Activated T-helper 1 cell treated with anti-CD3 and anti-CD28 coated beads, Interleukin-2, amount 50 U/mL, for 16 hours (primary cell): ENCODE measurements around the gene TAF8.

Experiments used
- DNase-seq, 2 donors: peaks; one replicate each; pipeline ENCODE4 v3.0.0-alpha.2; 2020; ENCODE audit warnings: low read depth in 1 of 2, low spot score in 1 of 2

TAF8 gene

DNA sequence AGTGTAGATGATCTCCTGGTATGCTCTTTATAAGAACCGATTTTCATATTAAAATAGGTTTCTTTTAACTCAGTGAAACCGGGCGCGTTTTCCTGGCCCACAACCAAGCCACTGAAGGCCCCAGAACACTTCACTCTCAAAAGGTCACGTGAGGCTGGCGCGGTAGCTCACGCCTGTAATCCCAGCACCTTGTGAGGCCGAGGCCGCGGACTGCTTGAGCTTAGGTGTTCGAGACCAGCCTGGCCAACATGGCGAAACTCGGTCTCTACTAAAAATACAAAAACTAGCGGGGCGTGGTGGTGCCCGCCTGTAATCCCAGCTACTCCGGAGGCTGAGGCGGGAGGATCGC is 402 bp upstream of the TAF8 start:
- DNase-seq = no peak

- DNase-seq = no peak
These were observed 937 bp downstream of the TAF8 start for GRCh38 chr6:42051268-42051653.

DNA sequence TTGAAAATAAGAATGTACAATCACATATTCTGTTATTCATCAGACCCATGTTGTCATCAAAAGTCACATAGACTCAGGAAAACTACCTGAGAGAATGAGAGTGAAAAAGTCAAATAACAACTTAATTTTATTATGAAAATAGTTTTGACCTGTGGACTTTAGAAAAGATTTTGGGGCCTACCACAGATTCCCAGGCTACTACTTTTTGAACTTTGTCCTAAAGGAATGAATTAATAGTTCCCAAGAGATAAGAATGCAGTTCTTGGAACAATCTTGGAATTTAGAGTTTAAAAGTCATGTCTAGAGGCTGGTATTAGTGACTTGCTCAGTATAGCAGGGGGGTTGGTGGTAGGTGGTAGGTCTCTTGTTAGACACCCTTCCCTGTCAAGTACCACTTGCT is 3.3 kb downstream of the TAF8 start:
- DNase-seq = no peak

GRCh38 chr6:42059743-42060142 is 9.4 kb downstream of the TAF8 start:
- no peak for DNase-seq

DNA sequence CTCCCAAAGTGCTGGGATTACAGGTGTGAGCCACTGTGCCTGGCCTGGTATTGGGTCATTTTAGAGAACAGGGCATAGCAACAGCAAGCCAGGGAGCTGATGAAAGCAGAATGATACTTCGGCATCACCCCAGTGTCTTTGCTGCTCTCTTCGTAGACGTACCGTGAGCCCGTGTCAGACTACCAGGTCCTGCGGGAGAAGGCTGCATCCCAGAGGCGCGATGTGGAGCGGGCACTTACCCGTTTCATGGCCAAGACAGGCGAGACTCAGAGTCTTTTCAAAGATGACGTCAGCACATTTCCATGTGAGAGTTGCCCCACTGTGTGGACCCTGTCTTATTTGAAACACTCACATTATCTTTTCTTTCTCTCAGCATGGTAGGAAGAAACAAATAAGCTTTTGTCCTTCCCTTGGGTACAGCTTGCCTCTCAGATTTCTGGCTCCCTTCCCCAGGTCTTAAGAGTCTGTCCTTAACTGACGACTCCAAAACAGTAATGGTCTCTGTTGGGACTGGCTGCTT is 15.9 kb downstream of the TAF8 start:
- DNase-seq = no peak

DNA sequence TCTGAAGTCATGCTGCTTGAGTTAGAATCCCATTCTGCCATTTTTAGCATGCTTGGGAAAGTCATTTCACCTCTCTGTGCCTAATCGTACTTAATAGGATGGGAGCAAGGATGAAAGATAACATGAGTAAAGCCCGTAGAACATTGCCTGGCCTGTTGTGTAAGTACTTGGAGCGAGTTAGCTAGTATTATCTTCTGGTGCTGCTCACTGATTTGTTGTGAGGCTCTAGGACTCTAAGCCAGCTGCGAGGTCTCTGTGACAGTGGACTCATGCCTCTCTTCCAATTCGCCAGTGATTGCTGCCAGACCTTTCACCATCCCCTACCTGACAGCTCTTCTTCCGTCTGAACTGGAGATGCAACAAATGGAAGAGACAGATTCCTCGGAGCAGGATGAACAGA is 17.8 kb downstream of the TAF8 start:
- DNase-seq = no peak

GRCh38 chr6:42068872-42069522 is 18.7 kb downstream of the TAF8 start:
- DNase-seq = no peak

GRCh38 chr6:42071881-42072583 is 21.7 kb downstream of the TAF8 start:
- no peak for DNase-seq

DNA sequence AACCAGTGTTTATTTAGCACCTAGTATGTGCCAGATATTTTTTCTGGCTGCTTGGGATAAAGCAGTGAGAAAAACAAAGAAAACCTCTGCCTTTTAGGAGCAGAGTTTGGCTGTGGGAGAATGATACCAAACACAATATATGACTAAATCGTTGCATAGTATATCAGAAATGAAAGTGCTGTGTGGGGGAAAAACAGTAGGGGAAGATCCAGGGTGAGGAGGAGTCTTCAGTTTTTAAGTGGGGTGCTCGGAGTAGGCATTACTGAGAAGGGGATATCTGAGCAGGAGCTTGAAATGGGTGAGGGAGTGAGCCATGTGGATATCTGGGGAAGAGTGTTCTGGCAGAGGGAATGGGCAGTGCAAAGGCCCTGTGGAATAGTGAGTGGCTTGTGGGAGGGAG is 23.0 kb downstream of the TAF8 start:
- no peak for DNase-seq

DNA sequence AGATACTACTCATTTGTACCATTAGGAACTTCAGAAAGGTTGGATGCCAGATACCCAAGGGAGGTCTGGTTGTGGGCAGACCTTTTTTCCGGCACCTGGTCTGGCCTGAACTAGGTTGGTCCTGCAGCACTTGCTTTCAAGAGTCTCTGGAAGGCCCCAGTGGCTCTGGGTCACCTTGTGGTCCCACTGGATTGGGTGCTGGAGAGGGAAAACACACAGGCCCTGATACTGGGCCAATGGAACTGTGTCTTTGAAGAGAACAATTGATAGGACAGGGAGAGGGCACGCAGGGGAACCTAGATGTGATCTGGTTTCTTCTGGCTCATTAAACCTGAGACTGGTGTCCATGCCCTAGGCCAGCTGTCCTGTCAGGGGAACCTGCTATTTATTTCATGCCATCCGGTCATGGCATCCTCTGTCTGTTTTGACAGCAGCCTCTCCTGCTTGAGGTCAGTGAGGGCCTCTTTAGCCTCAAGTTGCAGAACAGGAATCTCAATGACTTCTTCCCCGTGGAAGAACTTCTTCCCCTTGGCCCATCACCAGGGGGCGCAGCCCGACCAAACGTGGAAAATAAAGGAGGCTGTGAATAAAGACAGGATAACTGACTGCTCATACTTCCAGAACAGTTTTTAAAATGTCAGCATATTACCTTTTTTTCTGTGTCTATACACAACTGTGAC is 25.0 kb downstream of the TAF8 start:
- DNase-seq = peak; percentile 7 to 32

DNA sequence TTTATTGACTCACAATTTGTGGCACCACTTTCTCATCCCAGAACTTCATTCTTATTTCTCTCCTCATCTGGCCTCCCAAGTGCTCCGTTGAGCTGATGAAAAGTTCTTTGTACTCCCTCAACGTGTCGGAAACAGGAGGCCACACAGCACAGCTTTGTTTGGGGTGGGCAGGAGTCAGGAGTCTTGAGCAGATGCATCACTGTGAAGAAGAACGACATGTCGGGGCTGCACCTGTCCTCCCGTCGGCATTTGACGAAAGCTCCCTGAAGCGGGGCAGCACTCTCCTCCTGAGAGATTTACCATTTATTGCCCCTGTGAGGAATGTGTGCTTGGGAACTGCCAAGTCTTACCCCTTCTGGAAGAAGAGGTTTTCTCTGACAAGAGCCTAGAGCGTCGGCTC is 28.1 kb downstream of the TAF8 start:
- no peak for DNase-seq

DNA sequence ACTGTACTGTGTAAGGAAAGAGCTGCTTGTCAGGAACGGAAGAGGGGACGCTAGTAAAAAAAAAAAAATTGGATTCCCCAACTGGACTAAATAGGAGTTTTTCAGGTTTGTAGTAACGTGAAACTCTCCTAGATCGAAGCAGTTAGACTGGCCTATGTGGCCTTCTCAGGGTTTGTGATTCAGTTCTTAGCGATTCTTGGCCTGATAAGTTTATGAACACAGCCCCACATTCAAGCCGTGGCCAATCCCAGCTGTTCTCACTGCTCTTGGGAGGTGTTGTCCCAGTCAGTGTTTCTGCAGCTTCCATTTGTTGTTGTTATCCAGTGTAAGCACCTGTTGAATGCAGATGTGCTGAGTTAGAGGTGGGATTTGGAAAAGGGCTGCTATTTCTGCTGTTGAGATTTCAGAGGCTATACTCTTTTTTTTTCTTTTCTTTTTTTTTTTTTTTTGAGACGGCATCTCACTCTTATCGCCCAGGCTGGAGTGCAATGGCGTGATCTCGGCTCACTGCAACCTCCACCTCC is 29.7 kb downstream of the TAF8 start:
- DNase-seq = no peak

GRCh38 chr6:42083530-42083929 is 33.2 kb downstream of the TAF8 start:
- DNase-seq = no peak

DNA sequence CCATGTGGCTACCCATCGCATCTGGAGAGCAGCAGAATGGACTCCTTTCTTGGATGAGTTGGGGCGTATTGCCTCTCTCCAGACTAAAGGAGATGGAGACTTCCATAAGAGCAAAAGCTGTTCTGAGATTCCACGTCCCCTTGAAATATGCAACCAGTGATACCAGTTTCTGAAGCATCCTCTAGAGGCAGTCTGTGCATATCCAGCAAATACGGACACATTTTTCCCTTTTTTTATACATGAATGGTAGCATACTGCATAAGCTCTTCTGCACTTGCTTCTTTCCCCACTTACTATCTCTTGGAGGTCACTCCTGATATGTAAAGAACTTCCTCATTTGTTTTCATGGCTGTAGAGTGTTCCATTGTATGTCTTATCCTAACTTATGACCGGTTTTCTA is 34.6 kb downstream of the TAF8 start:
- no peak for DNase-seq

GRCh38 chr6:42086046-42087035 is 36.0 kb downstream of the TAF8 start:
- no peak for DNase-seq

- no peak for DNase-seq
These were observed 37.8 kb downstream of the TAF8 start for GRCh38 chr6:42088101-42088591.

- no peak for DNase-seq
These were observed 40.7 kb downstream of the TAF8 start for GRCh38 chr6:42090819-42091717.

DNA sequence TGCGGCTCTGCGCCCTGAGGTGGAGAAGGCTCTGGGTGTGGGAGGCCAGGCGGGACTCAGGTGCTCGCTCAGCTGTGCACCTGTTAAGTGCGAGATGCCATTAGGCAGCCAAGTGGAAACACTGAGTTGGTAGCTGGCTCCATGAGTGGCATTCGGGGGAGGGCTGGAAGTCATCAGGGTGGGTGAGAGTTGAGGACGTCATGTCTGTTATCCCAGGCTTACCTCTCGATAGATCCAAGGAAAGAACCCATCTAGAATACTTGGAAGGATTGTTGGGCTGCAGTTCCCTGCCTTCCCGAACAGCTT is 41.3 kb downstream of the TAF8 start:
- no peak for DNase-seq

DNA sequence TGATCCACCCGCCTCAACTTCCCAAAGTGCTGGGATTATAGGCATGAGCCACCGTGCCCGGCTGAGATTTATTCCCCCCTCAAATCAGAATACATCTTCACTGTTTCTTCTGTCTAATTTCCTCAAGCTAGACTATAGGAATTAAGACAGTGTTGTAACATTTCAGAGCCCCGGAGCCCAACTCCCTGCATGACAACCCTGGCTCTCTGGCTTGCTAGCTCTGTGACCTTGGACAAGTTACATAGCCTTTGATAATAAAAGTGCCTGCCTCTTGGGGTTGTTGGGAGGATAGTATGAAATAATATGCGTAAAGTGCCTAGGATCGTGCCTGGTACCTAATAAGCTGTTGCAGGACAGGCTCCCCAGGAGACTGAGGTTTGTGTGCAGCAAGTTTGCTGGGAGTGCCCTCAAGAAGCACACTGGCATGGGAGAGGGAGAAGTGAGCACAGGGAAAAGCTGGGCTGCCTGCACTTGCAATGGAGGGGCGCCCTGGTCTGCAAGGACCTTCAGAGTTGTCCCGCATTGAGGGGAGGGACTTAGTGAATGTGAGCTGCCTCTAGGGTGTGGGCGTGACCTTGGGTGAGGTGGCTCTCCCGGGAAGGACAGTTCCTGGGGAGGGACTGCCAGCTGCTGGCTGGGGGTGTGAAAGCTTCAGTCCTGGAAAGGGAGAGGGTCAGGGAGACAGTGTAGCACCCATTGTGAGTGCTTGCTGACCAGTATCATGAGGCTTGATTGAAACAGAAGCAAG is 43.4 kb downstream of the TAF8 start:
- DNase-seq = no peak
